ENCODE measurements around the gene FBRSL1.

The FBRSL1 gene

DNA sequence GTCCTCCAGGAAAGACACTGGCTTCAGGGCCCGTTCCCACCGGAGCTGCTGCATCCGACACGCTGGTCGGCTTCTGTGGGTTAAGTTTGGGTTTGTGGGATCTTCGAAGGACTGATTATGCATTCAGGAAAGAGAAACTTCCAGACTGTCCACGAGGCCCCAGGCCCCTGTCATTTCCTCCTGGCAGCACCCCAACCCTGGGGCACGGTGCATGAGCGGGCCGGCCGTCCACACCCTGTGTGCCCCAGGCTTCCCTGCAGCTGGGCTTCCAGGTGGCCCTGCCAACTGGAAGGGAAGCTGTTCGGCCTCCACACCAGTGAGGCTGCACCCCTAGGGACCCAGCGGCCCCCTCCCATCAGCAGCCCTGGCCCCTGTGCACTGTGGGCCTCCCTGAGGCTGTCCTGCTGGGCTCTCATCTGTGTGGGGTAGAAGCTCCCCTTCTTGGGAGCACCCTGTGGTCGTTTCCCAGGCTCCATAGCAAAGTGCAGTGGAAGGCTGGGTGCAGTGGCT lies 9.3 kb upstream of the FBRSL1 start:
- TF ChIP-seq, protein P1, sequence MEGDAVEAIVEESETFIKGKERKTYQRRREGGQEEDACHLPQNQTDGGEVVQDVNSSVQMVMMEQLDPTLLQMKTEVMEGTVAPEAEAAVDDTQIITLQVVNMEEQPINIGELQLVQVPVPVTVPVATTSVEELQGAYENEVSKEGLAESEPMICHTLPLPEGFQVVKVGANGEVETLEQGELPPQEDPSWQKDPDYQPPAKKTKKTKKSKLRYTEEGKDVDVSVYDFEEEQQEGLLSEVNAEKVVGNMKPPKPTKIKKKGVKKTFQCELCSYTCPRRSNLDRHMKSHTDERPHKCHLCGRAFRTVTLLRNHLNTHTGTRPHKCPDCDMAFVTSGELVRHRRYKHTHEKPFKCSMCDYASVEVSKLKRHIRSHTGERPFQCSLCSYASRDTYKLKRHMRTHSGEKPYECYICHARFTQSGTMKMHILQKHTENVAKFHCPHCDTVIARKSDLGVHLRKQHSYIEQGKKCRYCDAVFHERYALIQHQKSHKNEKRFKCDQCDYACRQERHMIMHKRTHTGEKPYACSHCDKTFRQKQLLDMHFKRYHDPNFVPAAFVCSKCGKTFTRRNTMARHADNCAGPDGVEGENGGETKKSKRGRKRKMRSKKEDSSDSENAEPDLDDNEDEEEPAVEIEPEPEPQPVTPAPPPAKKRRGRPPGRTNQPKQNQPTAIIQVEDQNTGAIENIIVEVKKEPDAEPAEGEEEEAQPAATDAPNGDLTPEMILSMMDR (IDR thresholded peaks at IDR 0.05; ENCODE audit: insufficient read depth, low read length): no peak
- TF ChIP-seq POLR2AphosphoS5 (IDR thresholded peaks at IDR 0.05; ENCODE audit: low read depth) (no peak), REST (IDR thresholded peaks at IDR 0.05; ENCODE audit: insufficient replicate concordance, low read depth) (no peak), SPI1 (IDR thresholded peaks at IDR 0.05; ENCODE audit: borderline replicate concordance, low read depth) (no peak), GABPA (IDR thresholded peaks at IDR 0.05; ENCODE audit: low read depth) (no peak)
- Histone ChIP-seq H3K27ac (replicated peaks) (peak overlapping the region; percentile 31; the same call in 1 of the 2 replicates), H3K4me3 (replicated peaks; ENCODE audit: insufficient read depth, low read length) (no peak overlapping the region), H3K27me3 (ENCODE audit: insufficient read depth, poor library complexity, severe bottlenecking) (no peaks in the 10 kb centered on the region)
- DNase-seq (ENCODE audit: low read depth in 1 of 2, low spot score in 1 of 2): no peak

DNA sequence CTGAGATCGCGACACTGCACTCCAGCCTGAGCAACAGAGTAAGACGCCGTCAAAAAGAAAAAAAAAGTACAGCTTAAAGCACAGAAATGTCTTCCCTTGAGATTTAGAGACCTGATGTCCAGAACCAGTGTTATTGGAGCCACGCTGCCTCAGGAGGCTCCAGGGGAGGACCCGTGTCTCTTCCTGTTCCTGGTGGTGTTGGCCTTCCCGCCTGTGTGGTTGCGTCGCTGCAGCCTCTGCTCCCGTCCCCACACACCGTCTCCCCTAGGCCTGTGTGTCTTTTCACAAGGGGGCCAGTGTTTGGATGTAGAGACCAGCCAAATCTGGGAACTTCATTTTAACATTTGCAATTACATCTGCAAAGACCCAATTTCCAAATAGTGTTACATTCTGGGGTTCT lies 8.6 kb upstream of the FBRSL1 start:
- Histone ChIP-seq H3K4me3 (replicated peaks; ENCODE audit: insufficient read depth, low read length) (no peak overlapping the region), H3K27ac (replicated peaks) (peak overlapping the region; percentile 31), H3K27me3 (ENCODE audit: insufficient read depth, poor library complexity, severe bottlenecking) (no peaks in the 10 kb centered on the region)
- TF ChIP-seq, protein P1 (IDR thresholded peaks at IDR 0.05; ENCODE audit: insufficient read depth, low read length): no peak
- TF ChIP-seq GABPA (IDR thresholded peaks at IDR 0.05; ENCODE audit: low read depth): no peak
- no peak for TF ChIP-seq REST (IDR thresholded peaks at IDR 0.05; ENCODE audit: insufficient replicate concordance, low read depth)
- no peak; the same call in 1 of the 2 replicates for TF ChIP-seq SPI1 (IDR thresholded peaks at IDR 0.05; ENCODE audit: borderline replicate concordance, low read depth)
- TF ChIP-seq POLR2AphosphoS5 (IDR thresholded peaks at IDR 0.05; ENCODE audit: low read depth): no peak
- DNase-seq (ENCODE audit: low read depth in 1 of 2, low spot score in 1 of 2): peak in 1 of 2 experiments; percentile 61

DNA sequence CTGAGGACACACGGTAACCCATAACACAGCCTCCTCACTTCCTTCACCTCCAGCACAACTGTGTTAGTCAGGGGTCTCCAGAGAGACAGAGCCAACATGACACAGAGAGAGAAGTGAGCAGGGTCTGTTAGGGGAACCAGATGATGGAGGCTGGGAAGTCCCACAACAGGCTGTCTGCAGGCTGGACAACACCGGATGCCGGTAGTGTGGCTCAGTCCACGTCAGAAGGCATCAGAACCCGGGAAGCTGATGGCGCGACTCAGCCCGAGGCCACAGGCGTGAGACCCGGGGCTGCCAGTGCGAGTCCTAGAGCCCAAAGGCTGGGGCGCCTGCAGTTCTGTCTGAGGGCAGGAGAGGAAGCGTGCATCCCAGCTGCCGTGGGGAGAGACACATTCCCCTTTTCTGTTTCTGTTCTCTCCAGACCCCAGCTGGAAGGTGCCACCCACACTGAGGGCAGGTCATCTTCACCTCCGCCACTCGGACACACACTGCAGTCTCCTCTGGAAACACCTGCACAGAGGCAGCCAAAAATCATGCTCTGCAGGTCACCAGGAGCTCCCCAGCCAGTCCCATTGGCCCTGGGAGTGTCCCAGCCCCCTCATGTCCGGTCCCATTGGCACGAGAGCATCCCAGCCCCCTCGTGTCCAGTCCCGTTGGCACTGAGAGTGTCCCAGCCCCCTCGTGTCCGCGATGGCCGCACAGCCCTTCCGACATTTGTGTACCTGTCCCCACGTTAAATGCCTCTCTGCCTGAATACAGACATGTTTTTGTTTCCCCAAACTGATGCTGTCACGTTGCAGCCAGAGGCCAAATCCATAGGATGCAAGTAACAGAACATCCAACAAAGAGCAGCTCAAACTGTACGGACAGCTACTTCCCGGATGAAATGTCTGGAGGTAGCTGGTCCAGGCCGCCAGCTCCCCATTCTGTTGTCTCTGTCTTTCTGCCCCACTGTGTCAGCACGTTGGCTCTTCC lies 7.9 kb upstream of the FBRSL1 start:
- Histone ChIP-seq H3K27me3 (ENCODE audit: insufficient read depth, poor library complexity, severe bottlenecking) (no peaks in the 10 kb centered on the region), H3K27ac (replicated peaks) (peak overlapping the region; percentile 31), H3K4me3 (replicated peaks; ENCODE audit: insufficient read depth, low read length) (no peak overlapping the region)
- TF ChIP-seq GABPA (IDR thresholded peaks at IDR 0.05; ENCODE audit: low read depth) (no peak), REST (IDR thresholded peaks at IDR 0.05; ENCODE audit: insufficient replicate concordance, low read depth) (no peak), SPI1 (IDR thresholded peaks at IDR 0.05; ENCODE audit: borderline replicate concordance, low read depth) (no peak), POLR2AphosphoS5 (IDR thresholded peaks at IDR 0.05; ENCODE audit: low read depth) (no peak)
- TF ChIP-seq, protein P1 (IDR thresholded peaks at IDR 0.05; ENCODE audit: insufficient read depth, low read length): no peak
- no peak for DNase-seq (ENCODE audit: low read depth in 1 of 2, low spot score in 1 of 2)

Measured in HL-60 (cell line).